ENCODE results near the gene LBH.

The LBH gene

DNA sequence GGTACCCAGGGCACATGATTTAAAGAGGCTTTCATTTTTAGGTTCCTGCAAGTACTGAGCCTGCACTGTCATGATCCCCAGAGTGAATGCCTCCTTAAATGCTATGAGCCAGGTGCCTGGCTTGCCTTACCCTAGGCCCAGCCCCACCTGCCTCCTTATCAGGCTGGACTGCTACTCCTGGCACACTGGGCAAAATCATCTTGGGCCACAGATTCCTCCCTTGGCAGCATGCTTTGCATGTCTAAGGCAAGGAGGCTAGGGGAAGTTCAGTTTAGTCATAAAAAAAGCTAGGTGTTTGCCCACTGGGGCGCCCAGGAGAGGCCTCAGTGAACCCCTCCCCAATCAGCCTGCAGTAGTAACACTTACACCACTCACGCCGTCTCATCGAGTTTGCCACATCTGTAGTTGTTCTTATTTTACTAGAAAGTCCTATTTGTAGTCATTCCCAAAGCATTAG, 45.1 kb downstream of the LBH start:
- TF ChIP-seq GATA3 (IDR thresholded peaks at IDR 0.05; ENCODE audit: low read depth, low read length) (no peak), GATA2 (IDR thresholded peaks at IDR 0.05; ENCODE audit: low read depth, low read length) (no peak)

DNA sequence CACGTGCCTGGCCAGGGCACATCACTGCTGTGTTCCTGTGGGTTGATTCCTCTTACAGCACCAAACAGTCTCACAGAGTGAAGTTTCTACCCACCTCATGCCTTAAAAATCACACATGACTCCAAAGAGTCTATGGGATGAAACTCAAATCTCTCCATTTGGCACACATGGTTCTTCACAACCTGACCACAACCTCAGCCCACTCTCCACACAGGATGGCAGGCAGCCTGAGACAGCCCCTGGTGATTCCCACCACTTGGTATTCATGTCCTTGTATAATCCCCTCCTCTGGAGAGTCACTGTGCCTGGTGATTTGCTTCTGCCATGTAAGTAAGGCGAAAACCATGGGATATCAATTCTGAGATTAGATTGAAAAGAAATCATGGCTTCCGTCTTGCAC, 46.2 kb downstream of the LBH start:
- TF ChIP-seq GATA2 (IDR thresholded peaks at IDR 0.05; ENCODE audit: low read depth, low read length) (no peak), GATA3 (IDR thresholded peaks at IDR 0.05; ENCODE audit: low read depth, low read length) (no peak)

DNA sequence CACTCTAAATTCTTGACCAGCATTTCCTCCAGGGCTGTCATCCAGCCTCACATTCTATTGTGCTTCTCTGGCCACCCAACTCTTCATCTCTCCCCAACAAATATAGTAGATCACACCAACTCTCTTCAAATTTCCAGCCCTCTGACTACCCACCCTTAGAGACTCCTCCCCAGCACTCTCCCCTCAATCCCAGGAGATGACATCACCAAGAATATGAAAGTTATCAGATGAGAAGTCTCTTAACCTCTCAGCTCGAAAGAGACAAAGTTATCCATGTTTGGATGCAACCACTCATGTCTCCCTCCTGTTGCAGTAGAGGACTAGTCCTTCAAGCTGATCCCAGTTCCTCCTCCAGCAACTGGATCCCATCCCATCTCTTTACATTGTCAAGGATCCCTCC, 47.1 kb downstream of the LBH start:
- TF ChIP-seq GATA2 (IDR thresholded peaks at IDR 0.05; ENCODE audit: low read depth, low read length) (no peak), GATA3 (IDR thresholded peaks at IDR 0.05; ENCODE audit: low read depth, low read length) (no peak)

DNA sequence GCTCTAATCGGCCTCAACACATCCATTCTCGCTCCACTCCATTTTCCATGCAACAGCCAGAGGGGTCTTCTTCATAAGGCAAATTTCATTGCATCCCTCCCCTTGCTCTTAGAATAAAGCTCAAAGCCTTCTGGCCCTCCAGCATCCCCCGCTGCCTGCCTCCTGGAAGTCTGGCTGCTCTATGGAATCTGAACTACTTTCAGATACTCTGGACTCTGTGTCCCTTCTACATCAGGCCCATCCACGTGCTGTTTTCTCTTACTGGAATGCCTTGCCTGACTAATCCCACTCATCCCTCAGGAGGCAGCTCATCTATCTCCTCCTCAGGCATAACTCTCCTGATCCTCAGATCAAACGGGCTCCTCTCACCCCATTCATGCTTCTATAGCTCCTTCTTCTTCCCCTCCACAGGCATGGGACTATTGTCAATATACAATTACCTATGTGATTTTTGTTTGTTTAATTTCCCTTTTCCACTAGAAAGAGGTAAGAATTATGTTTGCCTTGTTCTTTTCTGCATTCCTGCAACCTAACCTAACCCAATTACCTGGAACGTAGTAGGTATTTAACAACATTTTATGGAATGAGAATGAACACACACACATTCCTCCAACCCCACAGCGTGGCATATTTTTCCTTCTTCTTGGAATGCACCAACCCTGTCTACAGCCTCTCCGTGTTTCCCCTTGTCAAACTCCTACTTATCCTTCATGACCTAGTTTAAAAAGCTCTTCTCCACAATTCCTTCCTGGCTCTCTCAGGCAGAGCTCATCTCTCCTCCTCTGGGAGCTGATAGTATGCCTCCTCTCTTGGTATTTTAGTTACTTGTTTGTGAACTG, 49.5 kb downstream of the LBH start:
- no peak for TF ChIP-seq GATA3 (IDR thresholded peaks at IDR 0.05; ENCODE audit: low read depth, low read length)
- no peak for TF ChIP-seq GATA2 (IDR thresholded peaks at IDR 0.05; ENCODE audit: low read depth, low read length)

DNA sequence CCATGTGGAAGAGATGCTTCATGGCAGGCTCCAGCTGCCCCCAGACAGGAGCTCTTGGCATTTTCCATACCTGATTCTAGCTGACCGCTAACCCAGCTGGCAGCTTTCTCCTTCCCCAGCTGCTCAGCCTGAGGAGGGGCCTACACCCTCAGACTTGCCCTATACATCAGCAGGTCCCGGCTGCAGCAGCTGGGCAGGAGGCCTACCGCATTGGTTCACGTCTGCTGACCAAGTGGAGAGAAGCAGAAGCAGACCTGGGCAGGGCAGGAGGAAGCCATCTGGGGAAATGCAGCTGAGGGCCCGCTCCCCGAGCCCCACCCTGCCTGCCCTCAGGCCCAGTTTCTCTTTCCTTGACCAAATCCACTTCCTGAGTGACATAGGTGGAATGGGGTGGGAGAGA, 50.7 kb downstream of the LBH start:
- TF ChIP-seq GATA3 (IDR thresholded peaks at IDR 0.05; ENCODE audit: low read depth, low read length), result no peak
- no peak for TF ChIP-seq GATA2 (IDR thresholded peaks at IDR 0.05; ENCODE audit: low read depth, low read length)

DNA sequence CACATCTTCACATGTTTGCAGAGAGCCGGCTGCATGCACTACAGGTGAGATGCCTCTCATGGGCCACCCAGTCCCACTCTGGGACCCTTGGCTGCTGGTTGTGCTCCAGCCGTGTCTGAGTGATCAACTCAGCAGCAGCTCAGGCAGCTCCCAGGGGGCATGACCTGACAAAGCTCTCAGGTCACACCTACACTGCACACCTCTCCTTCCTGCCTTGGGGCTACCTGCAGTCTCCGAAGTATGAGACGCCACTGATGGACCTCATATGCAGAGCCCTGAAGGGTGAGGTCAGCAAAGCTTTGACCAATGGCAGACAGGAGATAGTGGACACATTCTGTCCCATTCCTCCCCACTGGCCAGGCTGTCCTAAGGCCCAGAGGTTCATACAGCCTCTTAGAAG, 51.4 kb downstream of the LBH start:
- no peak for TF ChIP-seq GATA3 (IDR thresholded peaks at IDR 0.05; ENCODE audit: low read depth, low read length)

DNA sequence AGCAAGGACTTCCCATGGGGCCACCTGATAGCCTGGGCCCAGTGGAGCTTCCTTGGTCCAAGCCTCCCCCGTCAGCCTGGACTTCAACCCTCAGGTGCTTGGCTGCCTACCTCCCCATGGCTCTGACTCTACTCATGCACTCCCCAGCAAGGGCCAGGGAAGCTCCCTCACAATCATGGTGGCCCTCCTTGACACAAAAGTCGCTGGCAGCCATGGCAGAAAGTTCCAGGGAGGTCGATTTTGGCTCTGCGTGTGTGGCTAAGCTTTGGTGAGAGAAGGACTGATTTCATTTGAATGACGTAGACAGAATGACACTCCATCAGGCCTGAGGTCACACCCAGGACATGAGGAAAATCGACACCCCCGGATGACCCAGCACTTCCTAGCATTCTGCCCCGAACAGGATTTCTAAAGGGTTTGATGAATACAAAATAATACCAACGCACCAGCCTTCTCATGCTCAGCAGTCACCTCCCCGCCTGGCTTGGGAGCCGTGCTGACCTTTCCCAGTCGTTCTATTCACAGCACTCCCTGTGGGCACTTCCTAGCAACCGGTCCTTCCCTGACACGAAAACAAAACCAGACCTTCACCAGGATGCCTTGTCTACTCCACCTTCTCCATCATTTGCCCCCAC, 52.7 kb downstream of the LBH start:
- TF ChIP-seq GATA2 (IDR thresholded peaks at IDR 0.05; ENCODE audit: low read depth, low read length), result no peak

DNA sequence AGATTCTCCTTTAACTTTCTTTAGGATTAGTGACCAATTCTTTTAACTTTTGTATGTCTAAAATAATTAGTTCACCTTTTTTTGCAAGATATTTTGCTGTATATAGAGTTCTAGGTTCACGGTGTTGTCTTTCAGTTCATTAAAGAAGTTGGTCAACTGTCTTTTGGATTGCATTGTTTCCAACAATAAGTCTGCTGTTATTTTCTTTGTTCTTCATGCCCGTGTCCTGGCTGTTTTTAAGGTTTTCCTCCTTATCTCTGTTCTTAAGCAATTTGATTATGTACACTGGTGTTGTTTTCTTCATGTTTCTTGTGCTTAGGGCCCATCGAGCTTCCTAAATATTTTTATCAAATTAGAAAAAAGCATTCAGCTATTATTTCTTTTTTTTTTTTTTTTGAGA, 54.4 kb downstream of the LBH start:
- no peak for TF ChIP-seq GATA2 (IDR thresholded peaks at IDR 0.05; ENCODE audit: low read depth, low read length)
- TF ChIP-seq GATA3 (IDR thresholded peaks at IDR 0.05; ENCODE audit: low read depth, low read length), result no peak

DNA sequence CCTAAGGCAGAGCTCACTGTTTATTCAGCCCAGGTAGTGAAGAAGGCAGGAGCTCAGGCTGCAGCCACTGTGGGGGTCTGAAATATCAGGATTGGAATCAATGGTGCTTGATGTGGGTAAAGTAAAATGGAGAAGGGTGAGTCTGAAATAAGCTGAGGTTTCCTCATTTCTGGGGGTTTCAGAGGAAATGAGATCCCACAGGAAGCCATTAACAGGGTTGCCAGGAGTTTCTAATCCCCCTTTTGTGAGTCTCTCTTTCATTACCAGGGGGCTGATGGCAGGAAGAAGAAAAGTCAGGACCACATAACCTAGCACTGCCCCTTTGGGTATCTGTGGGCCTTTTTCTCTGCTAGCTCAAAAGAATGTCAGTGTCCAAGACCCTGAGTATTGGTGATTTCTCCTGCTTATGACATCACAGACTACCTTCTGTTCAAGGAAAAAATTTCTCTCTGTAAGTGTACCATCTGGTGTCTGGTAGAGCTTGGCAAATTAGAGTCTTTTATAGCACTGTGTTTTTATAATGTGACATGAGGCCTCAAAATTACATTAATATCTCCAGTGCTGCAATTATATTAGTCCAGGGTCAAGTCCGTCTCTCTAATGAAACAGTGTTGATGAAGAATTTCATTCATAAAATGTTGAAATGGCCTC, 56.0 kb downstream of the LBH start:
- TF ChIP-seq GATA2 (IDR thresholded peaks at IDR 0.05; ENCODE audit: low read depth, low read length) (no peak), GATA3 (IDR thresholded peaks at IDR 0.05; ENCODE audit: low read depth, low read length) (no peak)

DNA sequence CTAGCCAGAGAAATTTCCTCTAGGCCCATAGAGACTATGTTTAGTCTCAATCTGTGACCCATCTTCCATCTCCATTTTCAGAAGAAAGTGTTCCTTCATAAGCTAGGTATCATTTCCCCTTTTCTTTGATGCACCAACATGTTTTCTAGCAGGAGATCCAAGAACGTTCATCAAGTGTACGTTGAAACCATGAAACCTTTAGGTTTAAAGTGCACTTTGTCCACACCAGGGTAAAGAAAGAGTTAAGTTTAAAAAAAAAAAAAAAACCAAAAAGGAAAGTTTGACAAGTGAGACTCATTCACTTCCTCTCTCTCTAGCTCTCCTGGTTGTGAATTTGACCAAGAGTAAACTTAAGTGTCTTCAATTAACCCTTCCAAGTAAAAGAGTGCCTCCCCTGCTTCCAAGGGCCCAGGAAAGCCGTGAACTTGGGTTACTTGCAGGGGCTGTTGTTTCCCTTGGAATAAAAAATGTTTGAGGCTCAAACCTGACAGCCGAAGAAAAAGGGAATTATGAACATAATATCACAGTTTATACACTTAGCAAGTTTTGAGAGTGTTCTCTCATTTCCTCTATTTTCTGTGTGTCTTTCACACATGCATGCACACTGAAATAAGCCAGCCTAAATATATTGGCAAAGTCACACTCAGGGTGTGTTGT, 56.7 kb downstream of the LBH start:
- TF ChIP-seq GATA3 (IDR thresholded peaks at IDR 0.05; ENCODE audit: low read depth, low read length) (no peak), GATA2 (IDR thresholded peaks at IDR 0.05; ENCODE audit: low read depth, low read length) (no peak)

DNA sequence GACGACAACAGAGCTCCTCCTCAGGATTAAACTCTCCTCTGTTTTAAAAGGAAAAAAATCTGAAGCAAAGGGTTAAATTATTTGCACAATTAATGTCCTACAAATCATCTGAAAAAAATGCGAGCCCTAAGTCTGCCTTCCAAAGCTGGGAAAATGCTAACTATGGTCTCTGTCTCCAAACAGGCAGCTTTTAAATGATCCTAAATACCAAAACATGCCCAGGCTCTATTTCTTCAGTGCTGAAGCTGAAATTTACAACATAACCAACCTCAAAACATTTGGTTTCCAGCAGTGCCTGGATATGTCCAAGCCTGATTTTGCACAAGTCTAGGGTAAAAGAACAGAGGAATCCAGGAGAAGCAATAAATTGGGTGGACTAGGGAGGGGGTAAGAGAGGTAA, 57.2 kb downstream of the LBH start:
- TF ChIP-seq GATA2 (IDR thresholded peaks at IDR 0.05; ENCODE audit: low read depth, low read length) (no peak), GATA3 (IDR thresholded peaks at IDR 0.05; ENCODE audit: low read depth, low read length) (no peak)

DNA sequence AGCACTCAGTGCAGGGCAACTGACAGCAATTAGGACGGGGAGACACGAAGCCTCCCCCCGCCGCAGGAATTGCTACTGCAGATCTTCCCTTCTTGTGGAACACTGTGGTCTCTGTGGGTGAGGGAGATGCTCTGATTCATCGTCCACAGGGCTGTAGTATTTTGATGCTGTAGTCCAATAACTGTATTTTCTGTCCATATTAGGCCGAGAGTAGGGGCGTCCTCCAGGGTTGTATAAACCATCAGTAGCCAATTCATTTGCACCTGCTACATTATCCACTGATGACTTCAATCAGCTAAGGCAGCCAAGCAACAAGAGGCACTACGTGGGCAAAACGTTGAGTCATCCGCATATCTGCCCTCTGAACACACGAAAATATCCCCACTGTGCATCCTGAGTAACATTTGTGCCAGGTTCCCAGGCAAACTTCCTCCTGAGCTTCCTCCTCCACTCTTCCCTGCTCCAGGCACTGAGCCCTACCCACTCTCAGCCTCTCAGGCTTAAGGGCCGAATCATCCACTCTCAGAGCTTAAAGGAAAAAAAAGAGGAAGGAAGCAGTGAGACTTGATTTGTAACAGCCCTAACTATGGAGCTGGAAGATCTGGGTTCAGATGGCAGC, 62.1 kb downstream of the LBH start:
- TF ChIP-seq GATA3 (IDR thresholded peaks at IDR 0.05; ENCODE audit: low read depth, low read length), result no peak
- TF ChIP-seq GATA2 (IDR thresholded peaks at IDR 0.05; ENCODE audit: low read depth, low read length), result no peak

DNA sequence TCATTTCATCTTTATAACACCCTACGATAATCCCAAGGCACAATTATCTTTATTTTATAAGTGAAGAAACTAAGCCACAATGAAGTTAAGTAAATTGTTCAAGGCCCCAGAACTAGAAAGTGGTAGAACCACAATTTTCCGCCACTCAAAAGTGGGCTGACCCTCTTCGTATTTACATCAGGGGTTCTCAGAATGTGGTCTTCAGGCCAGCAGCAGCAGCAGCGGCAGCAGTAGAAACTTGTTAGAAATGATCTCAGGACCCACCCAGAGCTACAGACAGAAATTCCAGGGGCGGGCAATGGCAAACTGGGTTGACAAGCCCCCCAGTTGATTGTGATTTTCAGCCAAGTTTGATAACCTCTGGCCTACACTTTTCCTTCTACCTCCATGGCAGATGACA, 62.8 kb downstream of the LBH start:
- TF ChIP-seq GATA2 (IDR thresholded peaks at IDR 0.05; ENCODE audit: low read depth, low read length) (no peak), GATA3 (IDR thresholded peaks at IDR 0.05; ENCODE audit: low read depth, low read length) (no peak)

DNA sequence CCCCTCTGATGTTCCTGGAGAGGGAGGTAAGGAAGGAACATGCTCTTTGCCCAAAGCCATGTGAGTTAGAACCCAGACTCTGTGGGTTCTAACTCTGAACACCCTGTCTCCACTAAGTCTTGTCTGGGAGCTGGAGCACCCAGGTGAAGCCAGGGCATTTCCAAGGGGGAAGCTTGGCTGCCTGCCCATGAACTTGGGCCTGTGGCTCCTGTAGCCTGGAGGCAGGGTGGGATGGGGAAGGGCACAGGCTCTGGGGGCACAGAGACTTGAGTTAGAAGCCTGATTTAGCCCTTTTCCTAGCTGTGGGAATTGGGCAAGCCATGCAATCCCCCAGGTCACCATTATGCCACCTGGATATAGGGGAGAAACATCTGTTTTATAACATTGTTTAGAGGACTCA, 65.2 kb downstream of the LBH start:
- no peak for TF ChIP-seq GATA2 (IDR thresholded peaks at IDR 0.05; ENCODE audit: low read depth, low read length)
- no peak for TF ChIP-seq GATA3 (IDR thresholded peaks at IDR 0.05; ENCODE audit: low read depth, low read length)
